ENCODE data around the gene LSS.

Gene LSS

DNA sequence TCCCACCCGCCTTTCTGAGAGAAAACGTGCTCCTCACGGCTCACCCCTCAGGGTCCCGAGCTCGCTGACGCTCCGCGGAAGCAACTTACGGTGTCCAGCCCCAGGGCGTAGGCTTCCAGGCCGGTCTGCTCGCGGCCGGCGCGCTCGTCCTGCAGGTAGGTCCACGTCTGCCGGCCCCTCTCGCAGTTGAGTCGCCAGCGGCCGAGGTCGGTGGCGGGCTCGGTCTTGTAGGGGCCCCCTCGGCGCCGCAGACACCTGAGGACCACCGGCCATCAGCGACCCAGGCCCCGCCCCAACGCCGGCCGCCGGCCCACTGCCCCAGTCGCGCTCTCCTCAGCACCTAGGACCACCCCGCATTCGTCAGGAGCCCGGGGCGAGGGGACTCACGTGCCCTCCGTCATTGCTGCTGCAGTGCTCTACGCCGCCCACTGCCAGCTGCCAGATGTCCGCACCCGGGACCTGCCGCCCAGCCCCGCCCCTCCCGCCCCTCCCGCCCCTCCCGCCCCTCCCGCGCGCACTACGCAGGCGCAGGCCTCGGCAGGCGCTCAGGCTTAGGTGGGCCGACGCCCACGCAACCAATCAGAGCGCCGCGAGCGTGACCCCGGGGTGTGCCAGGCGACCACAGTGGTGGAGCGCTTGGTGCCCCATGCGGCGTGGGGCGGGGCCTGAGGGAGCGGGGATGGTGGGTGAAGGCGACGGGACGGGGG, at the start of gene LSS:
Gene LSS, minus strand, starts transcription at position 430 of the 707 bp plus-strand sequence. Its CDS starts 29 bp downstream, at position 401.
- peak; percentile 96 for DNase-seq

DNA sequence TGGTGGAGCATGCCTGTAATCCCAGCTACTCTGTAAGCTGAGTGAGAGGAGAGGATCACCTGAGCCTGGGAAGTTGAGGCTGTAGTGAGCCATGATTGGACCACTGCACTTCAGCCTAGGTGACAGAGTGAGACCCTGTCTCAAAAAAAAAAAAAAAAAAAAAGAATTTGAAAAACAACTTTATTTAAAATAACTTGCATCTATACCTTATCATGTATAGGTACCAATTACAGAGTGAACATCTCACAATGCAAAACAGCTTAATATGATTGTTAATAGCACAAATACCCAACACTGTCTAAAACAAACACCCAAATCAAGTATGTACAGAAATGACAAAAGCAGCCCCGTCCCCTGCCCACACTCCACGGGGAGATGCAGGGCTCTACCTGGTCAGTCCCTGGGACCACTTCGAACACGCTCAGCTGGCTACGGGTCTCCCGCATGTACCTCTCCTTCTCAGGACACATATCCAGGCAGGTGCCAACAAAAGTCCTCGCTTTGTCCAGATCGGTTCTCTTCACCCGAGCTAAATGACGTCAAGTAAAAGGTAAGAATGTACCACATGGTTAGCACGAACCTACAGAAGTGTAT, 46.3 kb upstream of the LSS start:
- DNase-seq = no peak

GRCh38 chr21:46273341-46273740, 44.8 kb upstream of the LSS start:
- no peak for DNase-seq

- DNase-seq = no peak
Measured at GRCh38 chr21:46269466-46269865, 40.9 kb upstream of the LSS start.

- no peak for DNase-seq
Measured at GRCh38 chr21:46268371-46268770, 39.8 kb upstream of the LSS start.

GRCh38 chr21:46266946-46267345, 38.4 kb upstream of the LSS start:
- no peak for DNase-seq

DNA sequence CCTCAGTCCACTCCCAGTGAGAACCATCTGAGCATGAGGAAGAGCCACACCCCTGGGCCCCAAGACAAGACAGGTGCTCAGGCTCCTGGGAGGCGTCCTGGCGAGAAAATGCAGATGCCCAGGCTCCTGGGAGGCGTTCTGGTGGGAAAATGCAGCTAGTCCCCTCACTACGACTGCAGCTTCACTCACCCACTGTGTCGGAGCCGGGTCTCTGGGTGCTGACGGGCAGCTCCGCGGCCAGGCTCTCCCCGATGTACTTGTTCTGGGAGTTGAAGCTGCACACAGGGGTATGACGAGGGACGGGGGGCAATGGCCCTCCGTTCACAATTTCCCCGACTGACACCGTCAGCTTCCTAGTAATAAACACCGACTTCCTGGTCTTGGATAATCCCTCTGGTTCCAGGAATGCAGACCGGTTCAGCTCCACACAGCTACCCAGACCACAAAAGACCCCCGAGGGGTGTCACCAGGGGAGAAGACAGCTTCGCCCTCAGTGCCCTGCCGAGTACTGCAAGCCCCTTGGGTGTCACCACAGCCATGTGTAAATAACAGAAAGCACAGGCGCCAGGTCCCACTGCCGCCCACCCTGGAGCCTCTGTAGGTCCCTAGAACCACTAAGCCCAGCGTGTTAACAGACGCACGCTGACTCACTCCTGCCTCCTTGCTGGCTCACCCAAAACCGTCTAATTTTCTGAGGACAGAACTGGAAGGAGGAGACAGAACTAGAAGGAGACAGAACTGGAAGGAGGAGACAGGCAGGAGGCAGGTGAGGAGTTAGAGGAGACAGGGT, 37.4 kb upstream of the LSS start:
- DNase-seq = no peak

DNA sequence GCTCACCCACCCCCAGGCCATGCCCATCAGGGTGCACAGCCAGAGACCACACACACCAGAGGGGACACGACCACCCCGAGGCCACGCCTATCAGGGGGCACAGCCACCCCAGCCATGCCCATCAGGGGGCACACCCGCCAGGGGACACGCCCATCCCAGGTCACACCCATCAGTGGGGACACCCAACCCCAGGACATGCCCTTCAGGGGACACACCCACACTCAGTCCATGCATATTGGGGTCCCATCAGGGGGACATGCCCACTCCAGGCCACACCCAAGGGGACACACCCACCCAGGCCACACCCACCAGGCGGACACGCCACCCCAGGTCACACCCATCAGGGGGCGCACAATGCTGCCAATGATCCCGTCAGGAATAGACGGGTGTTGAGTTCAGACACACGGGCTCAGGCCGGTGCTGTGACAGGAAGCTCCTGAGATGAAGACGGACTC, 36.1 kb upstream of the LSS start:
- no peak for DNase-seq

DNA sequence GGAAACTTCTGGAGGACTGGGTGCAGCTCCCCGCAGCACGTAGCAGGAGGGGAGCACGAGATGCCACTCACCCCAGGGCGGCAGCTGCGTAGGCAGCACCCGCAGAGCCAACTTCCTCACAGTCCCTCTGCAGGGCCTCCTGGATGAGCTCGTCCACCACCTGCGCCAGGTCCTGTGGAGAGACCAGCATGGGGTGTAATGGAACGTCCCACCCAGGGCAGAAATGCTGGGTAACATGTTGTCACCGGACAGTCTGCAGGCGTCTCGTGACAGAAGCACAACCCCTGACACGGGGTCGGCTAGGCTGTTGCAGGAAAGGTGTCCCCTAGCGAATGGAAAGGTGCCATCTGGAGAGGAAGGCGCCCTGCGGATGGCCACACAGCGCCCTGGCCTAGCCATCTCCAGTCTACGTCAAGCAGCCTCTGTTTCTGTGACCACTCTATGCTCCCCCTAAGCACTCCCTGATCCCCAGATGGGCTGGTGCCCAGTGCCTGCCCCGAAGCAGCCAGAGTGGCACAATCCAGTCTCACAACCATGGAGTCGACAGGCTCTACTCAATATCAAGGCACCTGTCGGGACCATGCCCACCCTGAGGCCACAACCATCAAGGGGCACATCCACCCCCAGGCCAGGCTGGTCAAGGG, 35.6 kb upstream of the LSS start:
- no peak for DNase-seq

- no peak for DNase-seq
Measured at GRCh38 chr21:46256501-46256994, 28.0 kb upstream of the LSS start.

DNA sequence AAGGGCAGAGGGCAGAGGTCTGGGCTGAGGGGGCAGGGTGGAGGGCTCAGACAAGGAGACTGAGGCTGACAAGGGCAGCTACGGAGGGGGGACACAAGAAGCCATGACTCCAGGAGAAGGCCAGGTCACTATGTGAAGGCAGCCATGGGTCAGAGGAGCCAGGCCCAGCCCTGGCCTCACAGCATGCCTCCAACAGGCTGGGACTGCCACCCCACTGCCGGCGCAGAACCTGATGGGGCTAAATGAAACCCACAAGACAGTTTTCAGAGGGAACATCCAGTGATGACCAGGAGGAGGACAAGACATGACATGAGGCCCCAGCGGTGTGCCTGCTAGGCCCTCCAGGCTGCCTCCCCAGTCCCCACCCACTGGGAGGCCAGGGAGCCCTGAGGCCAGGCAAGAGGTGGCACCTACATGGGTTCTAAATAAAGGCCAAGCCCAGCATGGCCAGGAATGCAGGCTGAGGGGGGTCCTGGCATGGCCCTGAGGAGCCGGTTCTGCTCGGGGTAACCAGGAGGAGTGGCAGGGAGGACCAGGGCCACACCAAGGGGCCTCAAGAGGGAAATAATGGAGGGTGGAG, 27.3 kb upstream of the LSS start:
- no peak for DNase-seq

- no peak for DNase-seq
Measured at GRCh38 chr21:46255166-46255565, 26.6 kb upstream of the LSS start.

DNA sequence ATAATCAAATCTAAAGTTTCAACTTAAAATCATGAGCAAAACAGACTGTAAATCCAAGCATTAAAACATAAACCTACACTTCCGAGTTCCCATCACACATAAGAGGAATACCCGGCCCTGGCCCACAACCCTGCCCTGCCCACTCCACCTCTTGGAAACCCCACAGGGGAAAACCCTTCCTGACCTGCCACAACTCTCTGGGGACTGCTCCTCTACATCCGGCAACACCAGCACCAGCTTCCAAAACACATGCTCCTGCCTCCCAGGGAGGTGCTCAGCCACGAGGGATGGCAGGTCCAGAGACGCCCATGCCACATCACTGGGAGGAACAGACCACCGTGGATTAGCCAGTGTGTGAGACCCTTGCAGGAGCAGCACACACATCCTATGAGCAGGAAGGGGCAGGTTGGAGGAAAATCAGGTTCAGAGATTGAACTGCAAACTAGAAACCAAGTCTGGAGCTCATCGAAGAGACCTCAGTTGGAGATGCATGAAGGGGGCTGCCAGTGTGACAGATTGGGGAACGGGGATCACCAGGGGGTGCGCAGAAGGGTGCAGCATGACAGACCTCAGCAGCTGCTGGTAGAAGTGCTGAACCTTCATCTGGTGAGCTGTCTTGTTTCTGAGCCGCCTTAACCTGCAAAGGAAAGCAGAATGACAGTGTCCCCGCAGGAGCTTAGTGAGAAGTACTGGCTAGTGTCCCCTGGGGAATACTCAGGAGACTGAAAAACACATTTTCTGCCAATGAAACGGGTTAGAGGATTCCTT, 25.8 kb upstream of the LSS start:
- no peak for DNase-seq

- DNase-seq = peak; percentile 66
Measured at GRCh38 chr21:46253610-46254124, 25.1 kb upstream of the LSS start.

GRCh38 chr21:46252840-46253239, 24.3 kb upstream of the LSS start:
- DNase-seq = no peak

- DNase-seq = no peak
Measured at GRCh38 chr21:46250146-46250725, 21.7 kb upstream of the LSS start.

GRCh38 chr21:46248827-46249226, 20.3 kb upstream of the LSS start:
- no peak for DNase-seq

DNA sequence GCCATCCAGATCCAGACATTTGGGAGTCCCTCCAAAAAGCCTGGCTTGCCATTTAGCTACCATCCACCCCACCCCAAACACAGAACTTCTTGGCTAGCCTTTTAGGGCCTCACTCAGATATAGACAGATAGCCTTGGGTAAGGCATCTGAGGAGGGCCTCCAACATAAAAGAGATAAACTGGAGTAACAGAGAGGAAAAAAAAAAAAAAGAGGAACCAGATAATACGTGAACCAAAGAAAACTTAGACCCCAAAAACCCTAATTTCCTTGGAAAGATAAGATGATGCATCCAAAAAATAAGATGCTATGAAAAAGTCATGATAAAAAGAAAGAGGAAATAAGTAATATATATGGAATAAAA, 19.8 kb upstream of the LSS start:
- DNase-seq = no peak

- DNase-seq = no peak
Measured at GRCh38 chr21:46247699-46248421, 19.3 kb upstream of the LSS start.

DNA sequence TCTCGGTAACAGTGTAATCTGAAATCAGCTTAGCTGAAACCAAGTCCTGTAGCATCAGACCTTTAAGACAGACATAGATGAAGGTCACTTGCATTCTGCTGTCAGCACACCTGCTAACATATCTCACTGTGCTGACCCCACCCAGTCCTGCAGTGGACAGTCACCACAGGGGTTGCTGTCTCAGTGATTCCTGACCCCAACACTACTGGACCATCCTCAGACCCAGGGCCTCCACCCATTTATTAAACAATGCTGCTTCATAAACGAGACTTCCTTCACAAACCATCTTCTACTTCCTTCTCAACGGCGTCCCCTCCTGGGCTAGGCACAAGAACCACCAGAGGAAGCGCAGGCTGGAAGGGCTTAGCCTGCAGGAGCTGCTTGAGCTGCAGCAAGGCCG, 17.8 kb upstream of the LSS start:
- no peak for DNase-seq
